HG02973 (cell line): ENCODE results near the gene RNF214.
"Not testable (repeated sequence)": the region's sequence is repeated elsewhere in the genome, so short reads cannot be mapped to it uniquely, and the experiment has no call there.

ENCODE experiments used
- ATAC-seq: cut with Tn5 transposase; IDR thresholded peaks from one replicate; pipeline ENCODE4 v1.9.1; 2021; ENCODE audit warnings: moderate library complexity; ENCODE audit not compliant: unreplicated experiment

RNF214 gene

DNA sequence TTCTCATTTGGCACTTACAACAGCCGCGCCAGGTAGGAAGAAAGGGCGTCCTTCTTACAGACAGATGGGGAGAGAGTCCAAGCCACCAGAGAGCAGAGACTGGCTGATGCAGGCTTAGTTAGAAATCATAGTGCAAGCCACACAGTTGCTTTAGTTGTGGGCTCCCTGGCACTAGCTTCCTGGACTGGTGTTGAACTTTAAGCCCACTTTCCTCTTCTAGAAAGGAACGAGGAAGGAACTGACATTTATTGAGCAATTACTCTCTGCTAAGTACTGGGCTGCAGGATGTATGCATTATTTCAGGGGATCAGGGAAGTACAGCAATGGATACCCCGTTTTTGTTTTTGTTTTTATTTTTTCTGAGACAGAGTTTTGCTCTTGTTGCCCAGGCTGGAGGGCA lies 80.6 kb downstream of the RNF214 start:
- no peak for ATAC-seq

DNA sequence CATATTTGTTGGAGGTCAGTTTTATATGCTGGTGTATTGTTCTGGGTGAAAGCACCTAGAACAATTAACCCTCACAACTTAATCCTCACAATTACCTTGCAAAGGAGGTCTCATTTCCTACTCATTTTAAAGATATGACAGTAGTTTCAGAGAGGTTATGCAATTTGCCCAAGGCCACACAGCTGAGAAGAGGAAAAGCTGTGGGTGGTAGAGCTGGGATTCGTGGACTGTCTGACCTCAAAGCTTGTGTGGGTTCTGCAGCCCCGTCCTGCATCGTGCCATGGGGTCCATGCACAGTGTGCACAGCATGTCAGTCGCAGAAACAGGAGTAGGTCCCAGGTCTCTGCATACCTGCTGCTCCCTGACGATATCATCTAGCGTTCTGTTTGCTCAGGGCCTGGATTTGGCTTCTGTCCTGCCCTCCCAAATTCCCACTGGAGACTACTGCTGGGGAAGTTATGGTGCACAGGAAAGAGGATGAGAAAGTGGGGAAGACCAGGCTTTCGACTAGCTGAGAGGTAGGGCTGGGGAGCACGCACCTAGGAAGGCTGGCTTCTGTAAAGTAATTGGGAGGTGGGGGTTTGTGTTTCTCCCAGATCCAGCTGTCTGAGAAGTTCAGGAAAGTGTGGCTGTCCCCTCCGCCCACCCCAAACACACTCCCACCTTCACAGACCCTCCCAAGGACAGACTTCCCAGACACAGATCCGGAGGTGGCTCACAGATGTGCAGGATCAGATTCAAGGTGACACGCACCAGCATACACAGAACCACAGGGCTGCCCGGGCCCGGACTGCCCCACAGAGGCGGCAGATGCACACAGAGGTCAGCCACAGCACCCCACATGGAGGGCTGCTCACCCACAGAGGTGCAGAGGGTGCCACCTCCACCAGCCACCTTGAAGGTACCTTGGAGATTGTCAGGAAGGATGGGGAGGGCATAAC lies 81.6 kb downstream of the RNF214 start:
- no peak for ATAC-seq

DNA sequence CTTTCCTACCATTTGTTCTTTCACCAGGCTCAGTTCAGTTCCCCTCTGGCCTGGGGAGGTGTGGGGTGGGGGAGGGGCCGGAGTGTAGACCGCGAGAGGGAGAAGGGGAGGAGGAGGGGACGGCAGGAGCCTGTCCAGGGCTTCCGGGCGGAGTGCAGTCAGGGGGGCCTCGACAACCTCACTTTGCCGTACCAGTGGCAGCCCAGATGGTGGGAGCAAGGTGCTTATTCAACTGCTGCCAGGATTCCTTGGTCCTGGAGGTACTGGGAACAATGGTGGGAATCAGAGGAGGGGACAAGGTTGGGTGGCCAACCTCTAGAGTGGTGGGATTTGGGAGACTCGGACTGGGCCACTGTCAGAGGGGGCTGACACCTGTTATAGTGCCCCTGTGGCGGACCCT lies 82.4 kb downstream of the RNF214 start:
- no peak for ATAC-seq

DNA sequence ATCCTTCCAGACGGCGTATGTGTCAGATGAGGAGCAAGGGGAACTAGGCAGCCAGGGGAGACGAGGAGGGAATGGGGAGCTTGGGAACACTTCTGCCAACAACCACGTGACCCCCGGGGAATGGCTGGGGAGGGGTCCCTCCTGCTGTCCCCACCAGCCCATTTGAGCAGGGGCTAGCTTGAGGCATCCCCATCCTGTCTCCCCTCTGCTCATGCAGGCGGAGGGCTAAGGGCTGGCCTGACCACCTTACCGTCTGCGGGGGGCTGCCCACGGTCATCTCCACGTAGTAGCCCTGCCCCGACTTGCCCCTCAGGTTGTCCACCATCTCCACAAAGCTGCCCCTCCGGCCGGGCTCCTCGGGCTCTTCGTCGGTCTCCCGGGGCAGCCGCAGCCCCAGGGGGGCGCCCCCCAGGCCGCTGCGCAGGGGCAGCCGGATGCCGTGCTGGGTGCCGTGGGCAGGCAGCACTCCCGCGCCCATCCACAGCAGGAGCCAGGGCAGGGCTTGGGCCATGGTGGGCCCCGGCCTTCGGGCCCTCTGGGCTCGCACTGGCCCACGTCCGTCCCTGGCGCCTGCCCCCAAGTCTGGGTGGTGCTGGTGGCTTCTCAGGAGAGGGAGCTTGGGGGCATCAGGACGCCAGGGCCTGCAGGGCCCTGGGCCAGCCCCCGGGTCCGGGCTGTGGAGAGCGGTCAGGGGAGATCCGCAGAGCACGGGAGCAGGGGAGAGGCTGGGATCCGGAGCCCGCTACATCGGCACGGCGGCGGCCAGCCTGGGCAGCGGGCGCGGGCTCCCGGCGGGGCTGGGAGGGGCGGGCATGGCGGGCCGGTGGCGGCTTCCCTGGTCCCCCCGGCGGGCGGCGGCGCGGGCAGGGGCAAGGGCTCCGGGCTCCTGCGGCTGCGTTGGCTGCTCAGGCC lies 83.1 kb downstream of the RNF214 start:
- no peak for ATAC-seq

DNA sequence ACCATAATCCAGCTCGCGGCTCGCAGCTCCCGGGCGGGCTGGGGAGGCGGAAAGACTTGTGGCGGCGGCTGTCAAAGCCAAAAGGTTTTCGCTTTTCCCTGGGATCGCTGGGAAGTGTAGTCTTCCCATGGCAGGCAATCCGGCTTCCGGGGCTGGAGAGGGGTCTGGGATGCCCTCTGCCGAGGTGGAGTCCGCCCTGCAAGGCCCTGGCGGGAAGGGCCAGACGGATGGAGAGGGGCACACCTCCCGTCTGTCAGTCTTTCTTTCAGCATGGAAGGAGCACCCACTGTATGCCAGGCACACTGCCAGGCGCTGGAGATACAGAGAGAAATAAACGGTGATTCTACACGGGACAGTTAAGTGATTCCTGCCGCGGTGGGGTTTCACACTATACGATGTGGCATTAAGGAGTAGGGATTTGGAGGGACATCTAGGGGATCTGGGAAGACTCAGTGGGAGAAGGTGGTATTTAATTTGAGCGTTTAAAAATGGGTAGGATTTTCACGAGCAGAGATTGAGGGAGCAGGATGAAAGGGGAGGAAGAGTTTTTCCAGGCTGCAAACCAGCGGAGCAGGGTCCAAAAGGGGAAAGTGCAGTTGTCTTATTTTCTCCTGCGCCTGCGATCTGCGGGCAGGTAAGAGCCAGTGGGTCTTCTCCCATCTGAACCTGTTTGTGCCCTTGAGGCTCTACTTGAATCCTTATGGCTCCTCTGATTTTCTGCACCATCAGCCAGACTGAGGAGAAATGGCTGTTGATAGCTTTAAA lies 83.9 kb downstream of the RNF214 start, which contains the start of gene BACE1:
Gene BACE1 (minus strand): TSS at position 60 of the 765 bp plus-strand sequence. CDS start 461 bp downstream, outside the sequence.
- no peak for ATAC-seq

DNA sequence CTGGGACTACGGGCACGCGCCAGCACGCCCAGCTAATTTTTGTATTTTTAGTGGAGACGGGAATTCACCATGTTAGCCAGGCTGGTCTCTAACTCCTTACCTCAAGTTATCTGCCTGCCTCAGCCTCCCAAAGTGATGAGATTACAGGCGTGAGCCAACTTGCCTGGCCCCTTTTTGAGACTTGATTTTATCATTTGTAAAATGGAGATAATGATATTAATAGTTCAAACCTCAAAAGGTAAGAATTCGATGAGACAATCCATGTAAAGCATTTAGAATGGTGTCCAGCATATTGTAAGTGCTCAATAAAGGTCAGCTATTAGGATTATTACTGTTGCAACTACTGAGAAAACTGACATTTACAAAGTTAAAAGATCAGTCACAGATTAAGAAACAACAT lies 86.3 kb downstream of the RNF214 start:
- no peak for ATAC-seq

DNA sequence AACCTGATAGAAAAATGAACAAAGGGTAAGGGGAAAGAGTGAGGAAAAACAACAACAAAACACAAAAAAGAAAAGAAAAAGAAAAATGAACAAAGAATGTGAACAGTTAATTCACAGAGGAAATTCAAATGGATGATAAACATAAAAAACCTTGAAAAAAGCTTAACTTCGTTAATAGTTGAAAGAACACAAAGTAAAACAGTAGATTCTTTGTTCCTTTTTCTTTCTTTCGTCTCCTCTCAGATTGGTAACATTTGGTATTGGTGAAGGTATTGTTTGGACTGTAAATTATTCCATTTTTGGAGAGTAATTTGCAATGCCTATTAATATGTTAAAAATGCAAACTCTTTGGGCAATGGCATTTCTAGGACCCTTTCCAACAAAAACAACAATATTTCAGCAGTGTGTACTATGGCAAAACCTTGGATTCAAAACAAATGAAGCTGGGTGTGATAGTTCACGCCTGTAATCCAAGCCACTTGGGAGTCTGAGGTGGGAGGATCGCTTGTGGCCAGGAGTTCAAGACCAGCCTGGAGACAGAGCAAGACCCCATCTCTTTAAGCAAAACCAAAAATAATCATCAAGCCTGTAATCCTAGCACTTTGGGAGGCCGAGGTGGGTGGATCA lies 86.9 kb downstream of the RNF214 start:
- ATAC-seq: no peak

DNA sequence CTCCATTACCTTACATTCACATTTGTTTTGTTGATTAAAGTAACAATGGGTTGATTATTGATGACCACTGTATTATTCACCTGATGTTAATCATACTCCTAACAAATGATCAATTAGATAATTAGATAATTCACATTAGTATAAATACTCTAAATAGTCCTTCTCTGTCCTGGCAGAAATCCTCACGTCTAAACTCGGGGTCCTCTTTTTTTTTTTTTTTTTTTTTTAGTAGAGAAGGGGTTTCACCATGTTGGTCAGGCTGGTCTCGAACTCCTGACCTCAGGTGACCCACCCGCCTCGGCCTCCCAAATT lies 94.7 kb downstream of the RNF214 start:
- not testable (repeated sequence) for ATAC-seq

DNA sequence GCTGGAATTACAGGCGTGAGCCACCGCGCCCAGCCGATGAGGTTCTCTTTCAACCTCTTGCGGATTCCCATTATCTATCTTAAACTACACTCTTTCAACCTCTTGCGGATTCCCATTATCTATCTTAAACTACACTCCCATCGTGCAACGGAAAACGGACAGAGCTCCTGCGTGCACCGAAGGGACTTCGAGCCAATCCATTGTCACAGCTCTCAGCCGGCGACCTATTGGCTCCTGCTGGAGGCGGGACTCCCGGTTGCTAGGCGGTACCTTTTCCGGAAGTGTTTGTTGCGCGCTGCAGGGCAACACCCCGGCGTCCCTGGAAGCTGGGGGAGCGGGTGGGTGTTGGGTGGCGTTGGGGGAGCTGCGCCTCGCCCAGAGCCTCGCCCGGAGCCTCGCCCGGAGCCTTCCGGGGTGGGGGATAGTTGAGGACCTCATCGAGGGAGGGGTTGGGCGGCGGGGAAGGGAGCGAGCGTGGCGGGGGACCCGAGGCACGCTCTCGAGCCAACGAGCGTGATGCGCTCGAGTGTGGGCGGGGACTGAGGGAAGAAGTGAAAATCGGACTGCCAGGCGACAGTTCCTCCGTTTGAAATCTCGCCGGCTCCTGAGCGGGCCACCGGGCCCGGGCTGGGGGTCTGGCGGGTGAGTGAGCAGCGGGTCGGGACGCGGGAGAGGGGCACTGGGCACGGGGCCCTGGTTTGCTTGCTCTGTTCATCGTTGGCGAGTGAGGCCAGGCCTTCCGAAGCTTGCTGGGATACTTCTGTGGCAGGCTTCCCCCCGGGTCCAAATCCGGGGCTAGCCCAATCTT lies 95.3 kb downstream of the RNF214 start, which contains the start of gene CEP164:
Gene CEP164 (plus strand): TSS at position 288 of the 808 bp plus-strand sequence. CDS start 10,733 bp downstream, outside the sequence.
- ATAC-seq: peak; percentile 95

DNA sequence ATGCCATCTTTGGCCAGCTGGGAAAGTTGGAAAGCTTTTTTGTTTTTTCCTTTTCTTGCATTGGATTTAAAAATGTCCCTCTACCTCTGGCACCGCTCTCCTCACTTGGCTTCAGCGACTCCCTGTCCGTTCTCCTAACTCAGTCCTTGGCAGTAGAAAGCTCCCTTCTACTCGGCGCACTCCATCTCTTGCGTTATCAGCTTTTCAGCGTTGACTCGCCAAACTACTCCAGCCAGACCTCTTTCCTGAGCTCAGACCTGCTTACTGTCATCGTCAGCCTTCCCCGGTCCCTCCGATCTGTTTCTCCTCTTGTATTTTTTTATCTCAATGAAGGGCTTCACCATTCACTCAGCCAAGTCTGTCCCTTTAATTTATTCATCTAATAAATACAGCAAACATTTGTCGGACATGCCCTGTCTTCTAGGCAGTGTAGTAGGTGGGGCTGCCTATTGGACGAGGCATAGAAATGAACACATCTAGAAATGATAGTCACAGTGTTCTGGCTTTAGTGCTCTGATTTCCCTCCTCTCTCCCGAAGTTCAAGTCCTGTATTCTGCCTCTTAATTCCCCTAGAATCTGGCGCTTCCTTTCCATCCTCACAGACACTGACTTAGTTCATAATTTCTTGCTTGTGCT lies 96.0 kb downstream of the RNF214 start:
- ATAC-seq: no peak

DNA sequence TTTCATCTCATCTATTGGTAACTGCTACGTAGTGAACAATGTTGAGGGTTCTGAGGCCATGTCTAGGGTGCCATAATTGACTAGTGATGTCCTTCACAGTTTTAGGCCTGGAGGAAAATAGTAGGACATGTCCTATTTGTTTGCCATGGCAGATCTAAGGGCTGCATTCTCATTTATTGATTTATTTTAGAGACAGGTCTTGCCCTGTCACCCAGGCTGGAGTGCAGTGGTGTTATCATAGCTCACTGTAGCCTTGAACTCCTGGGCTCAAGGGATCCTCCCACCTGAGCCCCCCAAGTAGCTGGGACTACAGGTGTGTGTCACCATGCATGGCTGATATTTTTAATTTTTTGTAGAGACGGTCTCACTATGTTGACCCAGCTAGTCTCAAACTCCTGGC lies 100.4 kb downstream of the RNF214 start:
- ATAC-seq: no peak

DNA sequence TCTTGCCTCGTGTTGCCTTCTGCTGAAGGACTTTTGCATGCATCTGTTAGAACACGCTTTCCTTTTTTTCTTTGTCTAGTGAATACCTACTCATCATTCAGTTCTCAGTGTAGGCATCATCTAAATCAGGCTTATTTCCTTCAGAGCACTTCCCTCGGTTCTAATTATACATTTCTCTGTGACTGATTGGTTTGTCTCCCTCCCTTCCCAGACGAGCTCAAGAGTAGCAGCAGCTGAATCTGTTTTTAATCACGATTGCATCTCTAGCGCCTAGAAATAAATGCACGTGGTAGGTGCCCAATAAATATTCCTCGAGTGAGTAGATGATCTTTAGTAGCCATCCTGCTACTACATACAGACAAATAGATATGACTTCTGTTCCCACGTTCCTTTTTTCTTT lies 101.4 kb downstream of the RNF214 start:
- no peak for ATAC-seq

DNA sequence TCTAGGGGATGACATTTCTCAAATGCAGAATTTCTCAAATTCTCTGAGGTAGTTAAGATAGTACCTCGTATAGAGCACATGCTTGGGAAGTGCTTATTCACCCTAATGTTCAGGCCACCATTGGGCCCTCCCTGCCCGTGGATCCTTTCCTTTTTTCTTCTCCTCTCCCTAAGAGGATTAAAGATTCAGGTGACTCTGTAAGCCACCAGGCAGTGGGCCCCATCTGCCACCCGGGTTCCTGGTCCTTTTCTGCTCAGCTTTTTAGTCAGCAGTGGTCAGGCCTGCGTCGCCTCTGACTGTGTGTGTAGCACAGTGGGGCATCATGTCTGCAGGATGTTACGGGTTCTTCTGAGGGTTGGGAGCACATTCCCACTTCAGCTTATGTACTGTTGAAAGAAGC lies 102.4 kb downstream of the RNF214 start:
- no peak for ATAC-seq

DNA sequence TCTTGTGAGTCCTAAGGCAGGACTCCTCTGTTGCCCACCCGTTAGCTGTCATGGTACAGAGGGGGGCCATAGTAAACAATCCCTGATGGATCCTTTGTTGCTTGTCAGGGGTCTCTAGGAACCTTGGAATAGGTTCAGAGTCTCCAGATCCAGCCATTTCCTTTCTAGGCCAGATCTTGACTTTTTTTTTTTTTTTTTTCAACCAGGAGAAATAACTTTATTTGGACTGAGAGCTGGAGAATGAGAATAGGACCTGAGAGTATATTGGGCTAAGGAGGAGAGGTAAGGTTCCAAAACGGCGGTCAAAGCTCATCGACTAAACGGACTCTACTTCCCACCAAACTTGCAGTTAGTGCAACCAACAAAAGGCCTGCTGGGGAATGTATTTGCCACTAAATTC lies 102.9 kb downstream of the RNF214 start:
- no peak for ATAC-seq
